DND-41 (cell line): Measurements from ENCODE around the gene NEK7.

Source experiments
- ATAC-seq: fragments of 200-7000 bp; cut with Tn5 transposase; 3 replicates; pipeline ENCODE4 v1.9.1; 2021; ENCODE audit warnings: low read depth; ENCODE audit not compliant: insufficient read depth
- DNase-seq: peaks from one replicate; pipeline ENCODE4 v3.0.0-alpha.2; 2020
- H2AFZ ChIP-seq: 2 replicates; pipeline ENCODE4 v1.6.0; 2012; ENCODE audit warnings: low read depth, low read length
- H3K27ac ChIP-seq: 2 replicates; pipeline ENCODE4 v1.5.1; 2012; ENCODE audit warnings: low read length, inconsistent platforms
- H3K27me3 ChIP-seq: fragments of 200-600 bp; sonication (generic); 2 replicates; pipeline ENCODE4 v1.6.0; 2012; ENCODE audit warnings: low read length, mild to moderate bottlenecking, inconsistent platforms; ENCODE audit not compliant: insufficient read depth, poor library complexity
- H3K36me3 ChIP-seq: 2 replicates; pipeline ENCODE4 v1.5.1; 2012; ENCODE audit warnings: low read length, inconsistent platforms; ENCODE audit not compliant: insufficient read depth
- H3K4me1 ChIP-seq: 2 replicates; pipeline ENCODE4 v1.5.1; 2012; ENCODE audit warnings: mild to moderate bottlenecking, low read length; ENCODE audit not compliant: insufficient read depth
- H3K4me2 ChIP-seq: 2 replicates; pipeline ENCODE4 v1.6.0; 2012; ENCODE audit warnings: mild to moderate bottlenecking, moderate library complexity, low read length, inconsistent platforms; ENCODE audit not compliant: insufficient read depth
- H3K4me3 ChIP-seq, 2 experiments: fragments of 200-600 bp in 1 of 2; shearing (Covaris generic) in 1 of 2; 2 replicates each; pipeline ENCODE4 v1.5.1; 2012 to 2016; ENCODE audit warnings: inconsistent platforms in 2 of 2, low read length in 2 of 2, mild to moderate bottlenecking in 2 of 2, low read depth in 1 of 2, moderate library complexity in 1 of 2
- H3K79me2 ChIP-seq: 2 replicates; pipeline ENCODE4 v1.6.0; 2012; ENCODE audit warnings: low read length, inconsistent platforms; ENCODE audit not compliant: insufficient read depth
- H3K9ac ChIP-seq: 2 replicates; pipeline ENCODE4 v1.6.0; 2012; ENCODE audit warnings: low read depth, mild to moderate bottlenecking, inconsistent platforms, low read length, moderate library complexity
- H3K9me3 ChIP-seq: 2 replicates; pipeline ENCODE4 v1.5.1; 2012; ENCODE audit warnings: low read length, moderate library complexity, mild to moderate bottlenecking, inconsistent platforms; ENCODE audit not compliant: insufficient read depth, severe bottlenecking
- H4K20me1 ChIP-seq: 2 replicates; pipeline ENCODE4 v1.6.0; 2012; ENCODE audit warnings: low read length; ENCODE audit not compliant: insufficient read depth
- EZH2 ChIP-seq: IDR thresholded peaks from 3 replicates; pipeline ENCODE4 v1.6.1; 2012; ENCODE audit warnings: borderline replicate concordance, low read depth, mild to moderate bottlenecking, moderate library complexity, low read length, inconsistent platforms; ENCODE audit not compliant: severe bottlenecking
- TF ChIP-seq, protein P1 (sequence below): IDR thresholded peaks from 2 replicates; pipeline ENCODE4 v1.5.1; 2012; ENCODE audit warnings: borderline replicate concordance, low read length, moderate library complexity, mild to moderate bottlenecking; ENCODE audit not compliant: poor library complexity, severe bottlenecking; ENCODE audit errors: extremely low read depth

NEK7 gene

GRCh38 chr1:198318085-198318484 lies 161.3 kb downstream of the NEK7 start:
- TF ChIP-seq EZH2: no peak
- TF ChIP-seq, protein P1, sequence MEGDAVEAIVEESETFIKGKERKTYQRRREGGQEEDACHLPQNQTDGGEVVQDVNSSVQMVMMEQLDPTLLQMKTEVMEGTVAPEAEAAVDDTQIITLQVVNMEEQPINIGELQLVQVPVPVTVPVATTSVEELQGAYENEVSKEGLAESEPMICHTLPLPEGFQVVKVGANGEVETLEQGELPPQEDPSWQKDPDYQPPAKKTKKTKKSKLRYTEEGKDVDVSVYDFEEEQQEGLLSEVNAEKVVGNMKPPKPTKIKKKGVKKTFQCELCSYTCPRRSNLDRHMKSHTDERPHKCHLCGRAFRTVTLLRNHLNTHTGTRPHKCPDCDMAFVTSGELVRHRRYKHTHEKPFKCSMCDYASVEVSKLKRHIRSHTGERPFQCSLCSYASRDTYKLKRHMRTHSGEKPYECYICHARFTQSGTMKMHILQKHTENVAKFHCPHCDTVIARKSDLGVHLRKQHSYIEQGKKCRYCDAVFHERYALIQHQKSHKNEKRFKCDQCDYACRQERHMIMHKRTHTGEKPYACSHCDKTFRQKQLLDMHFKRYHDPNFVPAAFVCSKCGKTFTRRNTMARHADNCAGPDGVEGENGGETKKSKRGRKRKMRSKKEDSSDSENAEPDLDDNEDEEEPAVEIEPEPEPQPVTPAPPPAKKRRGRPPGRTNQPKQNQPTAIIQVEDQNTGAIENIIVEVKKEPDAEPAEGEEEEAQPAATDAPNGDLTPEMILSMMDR: no peak
- no peak for DNase-seq
- H3K36me3 ChIP-seq: peaks cover 42% of the 10 kb centered on the region

GRCh38 chr1:198320759-198321158 lies 164.0 kb downstream of the NEK7 start:
- TF ChIP-seq, protein P1: no peak
- TF ChIP-seq EZH2: no peak
- Histone ChIP-seq H2AFZ (no peak overlapping the region), H3K79me2 (no peaks in the 10 kb centered on the region), H3K4me2 (no peak overlapping the region), H3K4me1 (no peaks in the 10 kb centered on the region), H3K27ac (no peak overlapping the region), H3K36me3 (peaks cover 36% of the 10 kb centered on the region), H3K9ac (no peak overlapping the region), H3K4me3 (no peak overlapping the region), H4K20me1 (no peaks in the 10 kb centered on the region), H3K27me3 (no peaks in the 10 kb centered on the region), H3K9me3 (no peaks in the 10 kb centered on the region)
- ATAC-seq: no peak
- DNase-seq: no peak

More at GRCh38 chr1:198318085-198318484, 161.3 kb downstream of the NEK7 start:
- Histone ChIP-seq H3K9ac (no peak overlapping the region), H3K4me2 (no peak overlapping the region), H3K4me3 (no peak overlapping the region), H3K79me2 (no peaks in the 10 kb centered on the region), H4K20me1 (no peaks in the 10 kb centered on the region), H3K4me1 (no peaks in the 10 kb centered on the region), H3K27ac (no peak overlapping the region), H2AFZ (no peak overlapping the region), H3K27me3 (no peaks in the 10 kb centered on the region), H3K9me3 (no peaks in the 10 kb centered on the region)
- ATAC-seq: no peak

DNA sequence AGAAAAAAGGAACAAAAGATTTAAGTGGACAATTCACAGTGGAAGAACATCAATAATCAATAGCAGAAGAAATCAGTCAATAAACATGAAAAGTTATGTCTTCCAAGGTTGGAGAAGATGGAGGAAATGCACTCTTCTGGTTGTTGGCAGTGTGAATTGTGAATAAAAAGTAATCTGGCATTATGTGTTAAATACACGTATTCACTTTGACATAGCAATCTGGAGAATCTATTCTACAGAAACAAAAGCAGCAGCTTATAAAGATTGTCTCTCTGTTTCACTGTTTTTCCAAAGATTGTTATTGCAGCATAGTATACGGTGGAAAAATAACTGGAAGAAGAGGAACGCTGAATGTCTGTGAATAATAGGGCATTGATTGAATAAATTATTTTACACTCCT lies 169.4 kb downstream of the NEK7 start:
- TF ChIP-seq EZH2: no peak
- TF ChIP-seq, protein P1: no peak
- ATAC-seq (no peak), DNase-seq (no peak)
- H3K4me2 ChIP-seq: no peak overlapping the region
- H3K27me3 ChIP-seq: no peaks in the 10 kb centered on the region
- H3K27ac ChIP-seq: no peak overlapping the region
- H3K36me3 ChIP-seq: peaks cover 5% of the 10 kb centered on the region; the same call in 1 of the 2 replicates
- H3K9ac ChIP-seq: no peak overlapping the region
- no peak overlapping the region for H2AFZ ChIP-seq
- H3K9me3 ChIP-seq: no peaks in the 10 kb centered on the region
- no peak overlapping the region for H3K4me3 ChIP-seq
- H4K20me1 ChIP-seq: no peaks in the 10 kb centered on the region
- H3K4me1 ChIP-seq: no peaks in the 10 kb centered on the region
- no peaks in the 10 kb centered on the region for H3K79me2 ChIP-seq

DNA sequence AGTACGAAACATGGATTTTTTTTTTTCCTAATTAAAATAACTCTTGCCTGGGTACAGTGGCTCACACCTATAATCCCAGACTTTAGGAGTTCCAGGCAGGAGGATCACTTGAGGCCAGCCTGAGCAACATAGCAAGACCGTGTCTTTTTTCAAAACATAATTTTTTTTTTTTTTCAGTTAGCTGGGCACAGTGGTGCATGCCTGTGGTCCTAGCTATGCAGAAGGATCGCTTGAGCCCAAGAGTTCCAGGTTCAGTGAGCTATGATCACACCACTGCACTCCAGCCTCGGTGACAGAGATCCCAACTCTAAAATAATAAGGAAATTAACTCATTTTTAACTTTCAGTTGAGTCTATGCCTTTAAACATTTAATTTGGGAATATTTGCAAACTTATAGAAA lies 170.1 kb downstream of the NEK7 start:
- no peak overlapping the region for H3K27ac ChIP-seq
- no peak overlapping the region for H3K9ac ChIP-seq
- ATAC-seq (peak; percentile 19; the same call in 1 of the 3 replicates), DNase-seq (no peak)
- no peaks in the 10 kb centered on the region for H3K4me1 ChIP-seq
- H3K79me2 ChIP-seq: no peaks in the 10 kb centered on the region
- peaks cover 1% of the 10 kb centered on the region; the same call in 1 of the 2 replicates for H3K36me3 ChIP-seq
- TF ChIP-seq, protein P1: no peak
- no peak for TF ChIP-seq EZH2
- H3K9me3 ChIP-seq: no peaks in the 10 kb centered on the region
- H3K4me3 ChIP-seq: no peak overlapping the region
- H2AFZ ChIP-seq: no peak overlapping the region
- no peaks in the 10 kb centered on the region for H3K27me3 ChIP-seq
- H3K4me2 ChIP-seq: no peak overlapping the region
- no peaks in the 10 kb centered on the region for H4K20me1 ChIP-seq
